H9 (cell line): ENCODE results near the gene PRPF6. TPM values are rescaled to one million over a fixed set of nuclear protein-coding genes. Genes with fewer than 3 reads are reported as not detected.

Experiments
- DNase-seq: peaks from one replicate; pipeline ENCODE4 v3.0.0-alpha.2; 2017
- H2AFZ ChIP-seq: one replicate; pipeline ENCODE4 v1.6.1; 2013; ENCODE audit warnings: mild to moderate bottlenecking, low read length, control low read depth, moderate library complexity
- H2AK5ac ChIP-seq: 2 replicates; pipeline ENCODE4 v1.6.1; 2013; ENCODE audit warnings: low read length, control low read depth, mixed read lengths; ENCODE audit not compliant: insufficient read length
- H2BK120ac ChIP-seq: one replicate; pipeline ENCODE4 v1.6.1; 2013; ENCODE audit warnings: low read depth, mild to moderate bottlenecking, low read length, control low read depth, inconsistent platforms; ENCODE audit not compliant: poor library complexity, severe bottlenecking
- H2BK12ac ChIP-seq: 2 replicates; pipeline ENCODE4 v1.6.1; 2013; ENCODE audit warnings: low read length, control low read depth, mixed read lengths, low read depth; ENCODE audit not compliant: insufficient read length
- H2BK15ac ChIP-seq: 2 replicates; pipeline ENCODE4 v1.6.1; 2013; ENCODE audit warnings: low read depth, low read length, control low read depth
- H2BK20ac ChIP-seq: one replicate; pipeline ENCODE4 v1.6.1; 2013; ENCODE audit warnings: low read depth, mild to moderate bottlenecking, low read length, control low read depth, inconsistent platforms; ENCODE audit not compliant: poor library complexity, severe bottlenecking
- H2BK5ac ChIP-seq: 2 replicates; pipeline ENCODE4 v1.6.1; 2013; ENCODE audit warnings: low read length, control low read depth, mixed read lengths; ENCODE audit not compliant: insufficient read length
- H3K14ac ChIP-seq: 2 replicates; pipeline ENCODE4 v1.6.1; 2013; ENCODE audit warnings: low read length, control low read depth; ENCODE audit not compliant: insufficient read depth
- H3K18ac ChIP-seq: 2 replicates; pipeline ENCODE4 v1.6.1; 2013; ENCODE audit warnings: low read depth, mild to moderate bottlenecking, mixed read lengths, low read length, control low read depth; ENCODE audit not compliant: insufficient read length
- H3K23ac ChIP-seq: 2 replicates; pipeline ENCODE4 v1.6.1; 2013; ENCODE audit warnings: low read length, control low read depth, mixed read lengths, low read depth; ENCODE audit not compliant: insufficient read length
- H3K23me2 ChIP-seq: 2 replicates; pipeline ENCODE4 v1.6.1; 2013; ENCODE audit warnings: low read depth, mild to moderate bottlenecking, mixed read lengths, low read length, control low read depth; ENCODE audit not compliant: insufficient read length, poor library complexity, severe bottlenecking
- H3K27ac ChIP-seq: 2 replicates; pipeline ENCODE4 v1.5.1; 2013; ENCODE audit warnings: low read length, control low read depth, mixed read lengths, low read depth; ENCODE audit not compliant: insufficient read length
- H3K27me3 ChIP-seq: 2 replicates; pipeline ENCODE4 v1.6.1; 2013; ENCODE audit warnings: low read length, control low read depth, inconsistent platforms; ENCODE audit not compliant: insufficient read depth
- H3K4ac ChIP-seq: 2 replicates; pipeline ENCODE4 v1.6.1; 2013; ENCODE audit warnings: low read depth, mild to moderate bottlenecking, control low read depth, inconsistent platforms, low read length, moderate library complexity
- H3K4me1 ChIP-seq: 2 replicates; pipeline ENCODE4 v1.6.1; 2013; ENCODE audit warnings: low read length, control low read depth, inconsistent platforms; ENCODE audit not compliant: insufficient read depth
- H3K4me2 ChIP-seq: 2 replicates; pipeline ENCODE4 v1.6.1; 2013; ENCODE audit warnings: low read length, control low read depth, mixed read lengths; ENCODE audit not compliant: insufficient read length, insufficient read depth
- H3K56ac ChIP-seq: 2 replicates; pipeline ENCODE4 v1.6.1; 2013; ENCODE audit warnings: low read depth, mild to moderate bottlenecking, mixed read lengths, low read length, control low read depth; ENCODE audit not compliant: insufficient read length
- H3K79me1 ChIP-seq: 2 replicates; pipeline ENCODE4 v1.6.1; 2013; ENCODE audit warnings: low read depth, mild to moderate bottlenecking, moderate library complexity, low read length, control low read depth, inconsistent platforms; ENCODE audit not compliant: insufficient read depth, poor library complexity, severe bottlenecking
- H3K79me2 ChIP-seq: 2 replicates; pipeline ENCODE4 v1.6.1; 2013; ENCODE audit warnings: low read length, control low read depth, inconsistent platforms; ENCODE audit not compliant: insufficient read depth
- H3K9ac ChIP-seq: 2 replicates; pipeline ENCODE4 v1.6.1; 2013; ENCODE audit warnings: low read length, control low read depth, mixed read lengths; ENCODE audit not compliant: insufficient read length; ENCODE audit errors: extremely low read depth
- H3K9me3 ChIP-seq: one replicate; pipeline ENCODE4 v1.6.1; 2013; ENCODE audit warnings: low read depth, low read length, inconsistent platforms; ENCODE audit not compliant: control insufficient read depth
- H3T11ph ChIP-seq: one replicate; pipeline ENCODE4 v1.6.1; 2013; ENCODE audit warnings: mild to moderate bottlenecking, low read length, control low read depth, inconsistent platforms
- H4K20me1 ChIP-seq: one replicate; pipeline ENCODE4 v1.6.1; 2013; ENCODE audit not compliant: control insufficient read depth, insufficient read length, insufficient read depth
- H4K5ac ChIP-seq: 2 replicates; pipeline ENCODE4 v1.6.1; 2013; ENCODE audit warnings: low read depth, mild to moderate bottlenecking, mixed read lengths, low read length, control low read depth; ENCODE audit not compliant: insufficient read length
- H4K8ac ChIP-seq: replicated peaks from 2 replicates; pipeline ENCODE4 v1.6.1; 2013; ENCODE audit warnings: low read length, control low read depth, mixed read lengths, low read depth; ENCODE audit not compliant: insufficient read length
- H4K91ac ChIP-seq: 2 replicates; pipeline ENCODE4 v1.6.1; 2013; ENCODE audit warnings: low read depth, mild to moderate bottlenecking, moderate library complexity, mixed read lengths, low read length, control low read depth; ENCODE audit not compliant: insufficient read length
- H3K27ac Mint-ChIP-seq, 3 experiments: 2 replicates in 2 of 3; 3 replicates in 1 of 3; pipeline ENCODE4 v1.8.0; 2020 to 2021; ENCODE audit warnings: mixed read lengths in 3 of 3, mild to moderate bottlenecking in 1 of 3, moderate library complexity in 1 of 3
- H3K27me3 Mint-ChIP-seq: 2 replicates; pipeline ENCODE4 v1.8.0; 2021; ENCODE audit warnings: low read depth, mild to moderate bottlenecking, moderate library complexity, mixed read lengths
- H3K36me3 Mint-ChIP-seq, 3 experiments: 2 replicates in 2 of 3; 3 replicates in 1 of 3; pipeline ENCODE4 v1.8.0; 2020 to 2021; ENCODE audit warnings: low read depth in 3 of 3, mixed read lengths in 3 of 3; ENCODE audit not compliant: insufficient read depth in 1 of 3
- H3K4me1 Mint-ChIP-seq, 2 experiments: 2 replicates each; pipeline ENCODE4 v1.8.0; 2020; ENCODE audit warnings: mixed read lengths in 2 of 2
- H3K4me3 Mint-ChIP-seq, 2 experiments: 2 replicates in 1 of 2; 3 replicates in 1 of 2; pipeline ENCODE4 v1.8.0; 2020 to 2021; ENCODE audit warnings: mild to moderate bottlenecking in 2 of 2, mixed read lengths in 2 of 2, moderate library complexity in 1 of 2
- H3K9me3 Mint-ChIP-seq, 2 experiments: 2 replicates in 1 of 2; 3 replicates in 1 of 2; pipeline ENCODE4 v1.8.0; 2020; ENCODE audit warnings: mild to moderate bottlenecking in 2 of 2, mixed read lengths in 2 of 2, moderate library complexity in 1 of 2
- WGBS: extraction: QIAGEN DNeasy Blood & Tissue Kit; methylation state at CpG from one replicate; pipeline ENCODE4 v1.1.7; 2013; ENCODE audit warnings: missing lambda C conversion rate, low lambda C conversion rate, mixed read lengths; ENCODE audit not compliant: insufficient read length; ENCODE audit errors: extremely low coverage; 5-methylcytosine and 5-hydroxymethylcytosine counted together
- total RNA-seq: library from RNA; stranded (reverse); gene quantifications from 2 replicates; pipeline ENCODE4 v1.2.1, GENCODE V29; 2021
- TF ChIP-seq, protein P1 (sequence below): fragments of 200-600 bp; sonication (generic); conservative IDR thresholded peaks from 3 replicates; pipeline ENCODE4 v1.8.0; 2021; ENCODE audit warnings: antibody characterized with exemption, mild to moderate bottlenecking

The PRPF6 gene
- total RNA-seq, 1 experiment from 2014 or later: 87.9 TPM

DNA sequence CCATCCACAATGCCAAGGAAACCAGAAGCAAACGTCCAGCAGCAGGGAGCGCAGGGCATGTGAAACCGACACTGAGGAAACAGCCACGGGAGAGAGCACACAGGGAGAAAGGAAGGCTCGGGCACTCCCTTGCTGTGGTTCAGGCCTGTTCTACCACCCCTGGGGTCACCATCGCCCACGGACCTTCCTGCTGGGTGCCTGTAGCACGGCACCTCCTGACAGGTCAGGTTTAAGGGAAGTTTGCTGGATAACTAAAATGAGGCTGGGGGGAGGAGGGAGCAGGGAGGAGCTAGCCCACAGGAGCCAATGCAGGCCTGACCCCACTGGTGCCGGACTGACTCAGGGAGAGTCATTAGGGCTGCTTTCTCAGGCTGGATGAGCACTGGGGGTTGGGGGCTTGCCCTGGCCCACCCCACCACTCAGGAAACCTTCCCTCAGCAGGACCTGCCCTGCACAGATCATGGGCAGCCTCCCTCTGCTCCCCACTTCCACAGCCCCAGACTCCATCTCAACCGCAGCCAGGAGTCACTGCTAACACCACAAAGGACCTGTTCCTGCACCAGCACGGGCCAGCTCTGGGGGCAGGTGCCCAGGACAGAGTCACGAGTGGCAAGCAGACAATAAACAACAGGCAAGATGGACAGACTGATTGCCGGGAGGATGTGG lies 27.0 kb upstream of the PRPF6 start:
- Mint-ChIP-seq H3K27ac (peak overlapping the region in 2 of 3 experiments; percentile 62 to 92; a peak in 3 of 7 replicates), H3K4me3 (peak overlapping the region; percentile 79 to 86), H3K36me3 (peaks cover 0 to 14% (median 8%) of the 10 kb centered on the region in 3 experiments; a peak in 4 of 7 replicates), H3K9me3 (no peaks in the 10 kb centered on the region), H3K4me1 (peaks cover 33 to 38% of the 10 kb centered on the region in 2 experiments), H3K27me3 (no peaks in the 10 kb centered on the region)
- Histone ChIP-seq H2BK5ac (no peak overlapping the region), H3K23ac (no peak overlapping the region), H3T11ph (no peak overlapping the region), H3K27ac (no peak overlapping the region), H3K27me3 (no peaks in the 10 kb centered on the region), H4K91ac (no peak overlapping the region), H3K79me1 (peaks cover 2% of the 10 kb centered on the region), H3K4ac (no peak overlapping the region), H3K9ac (peak overlapping the region; percentile 9), H4K20me1 (no peaks in the 10 kb centered on the region), H3K4me1 (no peaks in the 10 kb centered on the region; the same call in 1 of the 2 replicates), H2BK12ac (no peak overlapping the region), H4K5ac (no peak overlapping the region), H3K23me2 (peaks cover 14% of the 10 kb centered on the region), H3K14ac (no peak overlapping the region), H3K18ac (no peak overlapping the region), H4K8ac (no peak overlapping the region), H3K56ac (no peak overlapping the region), H2BK15ac (no peak overlapping the region), H3K79me2 (peaks cover 15% of the 10 kb centered on the region; the same call in 1 of the 2 replicates), H3K4me2 (no peak overlapping the region), H2BK20ac (no peak overlapping the region), H2BK120ac (no peak overlapping the region), H3K9me3 (no peaks in the 10 kb centered on the region), H2AFZ (no peak overlapping the region), H2AK5ac (no peak overlapping the region)
- no CpG with 5 or more reads among the region's 13 CpGs for WGBS
- TF ChIP-seq, protein P1, sequence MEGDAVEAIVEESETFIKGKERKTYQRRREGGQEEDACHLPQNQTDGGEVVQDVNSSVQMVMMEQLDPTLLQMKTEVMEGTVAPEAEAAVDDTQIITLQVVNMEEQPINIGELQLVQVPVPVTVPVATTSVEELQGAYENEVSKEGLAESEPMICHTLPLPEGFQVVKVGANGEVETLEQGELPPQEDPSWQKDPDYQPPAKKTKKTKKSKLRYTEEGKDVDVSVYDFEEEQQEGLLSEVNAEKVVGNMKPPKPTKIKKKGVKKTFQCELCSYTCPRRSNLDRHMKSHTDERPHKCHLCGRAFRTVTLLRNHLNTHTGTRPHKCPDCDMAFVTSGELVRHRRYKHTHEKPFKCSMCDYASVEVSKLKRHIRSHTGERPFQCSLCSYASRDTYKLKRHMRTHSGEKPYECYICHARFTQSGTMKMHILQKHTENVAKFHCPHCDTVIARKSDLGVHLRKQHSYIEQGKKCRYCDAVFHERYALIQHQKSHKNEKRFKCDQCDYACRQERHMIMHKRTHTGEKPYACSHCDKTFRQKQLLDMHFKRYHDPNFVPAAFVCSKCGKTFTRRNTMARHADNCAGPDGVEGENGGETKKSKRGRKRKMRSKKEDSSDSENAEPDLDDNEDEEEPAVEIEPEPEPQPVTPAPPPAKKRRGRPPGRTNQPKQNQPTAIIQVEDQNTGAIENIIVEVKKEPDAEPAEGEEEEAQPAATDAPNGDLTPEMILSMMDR: no peak
- no peak for DNase-seq
